Amygdala (tissue), 56 donors: ENCODE measurements around the gene ST6GAL1.
"Not testable (repeated sequence)": the region's sequence is repeated elsewhere in the genome, so short reads cannot be mapped to it uniquely, and the experiment has no call there.

Source experiments
- DNase-seq, 56 donors: peaks; one replicate each; lab custom pipeline; 2025; lab: John Stamatoyannopoulos, UW

Gene ST6GAL1

DNA sequence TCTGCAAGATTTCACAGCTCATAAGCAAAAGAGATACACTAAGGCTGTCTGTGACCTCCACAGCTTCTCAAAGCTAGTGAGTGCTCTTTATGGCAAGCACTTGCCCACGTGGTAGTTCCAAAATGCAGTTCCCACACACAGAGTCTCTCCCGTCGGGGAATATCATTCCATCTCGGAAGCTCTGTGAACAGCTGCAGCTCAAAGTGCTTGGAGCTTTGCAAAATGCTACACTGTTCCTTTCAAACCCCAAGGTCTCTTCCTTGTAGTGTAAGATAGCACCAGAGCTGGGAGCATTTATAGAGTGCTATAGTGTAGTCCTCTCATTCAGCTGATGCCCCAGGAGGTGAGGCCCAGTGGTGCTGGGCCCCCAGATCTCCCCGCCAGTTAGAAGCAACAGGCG lies 36.1 kb downstream of the ST6GAL1 start:
- no peak for DNase-seq

DNA sequence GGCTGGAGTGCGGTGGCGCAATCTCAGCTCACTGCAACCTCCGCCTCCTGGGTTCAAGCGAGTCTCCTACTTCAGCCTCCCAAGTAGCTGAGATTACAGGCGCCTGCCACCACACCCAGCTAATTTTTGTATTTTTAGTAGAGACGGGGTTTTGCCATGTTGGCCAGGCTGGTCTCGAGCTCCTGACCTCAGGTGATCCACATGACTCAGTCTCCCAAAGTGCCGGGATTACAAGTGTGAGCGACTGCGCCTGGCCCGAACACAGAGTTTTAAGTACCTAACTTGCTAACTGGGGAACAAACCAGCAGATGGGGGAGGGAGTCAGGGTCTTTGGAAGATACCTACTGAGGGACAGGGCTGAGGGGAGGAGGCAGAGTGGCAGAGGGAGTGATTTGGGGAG lies 36.9 kb downstream of the ST6GAL1 start:
- not testable (repeated sequence) for DNase-seq

DNA sequence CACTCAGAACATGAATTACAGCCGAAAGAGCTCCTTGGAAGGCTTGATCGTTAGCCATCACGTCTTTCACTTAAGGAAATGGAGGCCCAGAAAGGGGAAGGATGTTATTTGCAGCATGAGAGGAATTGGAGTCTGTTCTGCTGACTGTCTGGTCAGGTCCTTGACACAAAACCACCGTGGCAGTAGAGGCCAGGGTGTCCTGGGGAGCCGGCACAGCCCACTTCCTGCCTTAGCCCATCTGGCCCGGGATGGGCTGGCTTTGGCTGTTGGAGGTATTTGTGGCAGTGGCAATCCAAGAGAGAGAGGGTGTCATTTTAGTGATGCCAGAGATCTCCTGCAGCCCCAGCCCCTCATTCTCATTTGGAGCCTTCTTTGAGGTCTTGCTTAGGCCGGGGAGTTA lies 37.4 kb downstream of the ST6GAL1 start:
- peak in 12 of 56 donors; percentile 10 to 54 (median 22) for DNase-seq

DNA sequence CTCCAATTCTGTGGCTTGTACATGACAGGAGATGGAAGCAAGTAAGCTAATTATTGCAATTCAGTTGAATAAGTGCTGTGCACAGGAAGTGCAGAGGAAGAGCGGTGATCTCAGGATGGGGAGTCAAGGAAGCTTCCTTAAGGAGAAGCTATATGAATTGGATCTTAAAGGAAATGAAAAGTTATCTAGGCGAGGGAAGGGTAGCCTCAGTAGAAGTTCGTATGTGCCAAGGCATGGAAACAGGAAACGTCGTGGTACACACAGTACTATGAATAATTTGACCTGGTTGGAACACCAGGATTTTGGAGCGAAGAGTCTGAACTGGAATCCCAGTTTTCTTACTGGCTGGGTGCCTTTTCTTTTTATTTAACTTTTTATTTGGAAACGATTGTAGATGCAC lies 39.3 kb downstream of the ST6GAL1 start:
- no peak for DNase-seq

DNA sequence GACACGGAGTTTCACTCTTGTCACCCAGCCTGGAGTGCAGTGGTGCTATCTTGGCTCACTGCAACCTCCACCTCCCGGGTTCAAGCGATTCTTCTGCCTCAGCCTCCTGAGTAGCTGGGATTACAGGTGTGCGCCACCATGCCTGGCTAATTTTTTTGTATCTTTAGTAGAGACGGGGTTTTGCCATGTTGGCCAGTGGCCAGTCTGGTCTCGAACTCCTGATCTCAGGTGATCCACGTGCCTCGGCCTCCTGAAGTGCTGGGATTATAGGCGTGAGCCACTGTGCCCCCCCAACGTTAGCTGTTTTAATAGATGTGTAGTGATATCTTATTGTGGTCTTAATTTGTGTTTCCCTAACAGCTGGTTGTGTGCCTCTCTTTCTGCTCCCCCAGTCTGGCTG lies 40.8 kb downstream of the ST6GAL1 start:
- DNase-seq: not testable (repeated sequence)

DNA sequence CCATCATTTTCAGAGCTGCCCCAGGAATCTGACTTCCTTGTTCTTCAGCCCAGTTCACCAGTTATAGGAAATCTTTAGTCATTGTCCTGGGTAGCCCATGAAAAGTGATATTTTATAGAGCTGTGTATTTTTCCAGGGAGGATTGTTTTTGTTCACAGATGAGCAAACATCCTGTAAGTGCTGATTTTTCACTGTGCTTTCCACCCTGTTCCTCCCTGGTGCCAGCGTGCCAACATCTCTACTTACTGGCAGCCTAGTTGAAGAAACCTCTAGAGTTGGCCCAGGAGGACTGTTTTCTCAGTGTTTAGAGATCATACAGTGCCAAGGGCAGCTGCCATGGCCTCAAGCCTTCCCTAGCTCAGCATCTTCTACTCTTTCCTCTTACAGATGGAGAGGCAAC lies 41.3 kb downstream of the ST6GAL1 start:
- DNase-seq: peak in 8 of 56 donors; percentile 4 to 39 (median 22)

DNA sequence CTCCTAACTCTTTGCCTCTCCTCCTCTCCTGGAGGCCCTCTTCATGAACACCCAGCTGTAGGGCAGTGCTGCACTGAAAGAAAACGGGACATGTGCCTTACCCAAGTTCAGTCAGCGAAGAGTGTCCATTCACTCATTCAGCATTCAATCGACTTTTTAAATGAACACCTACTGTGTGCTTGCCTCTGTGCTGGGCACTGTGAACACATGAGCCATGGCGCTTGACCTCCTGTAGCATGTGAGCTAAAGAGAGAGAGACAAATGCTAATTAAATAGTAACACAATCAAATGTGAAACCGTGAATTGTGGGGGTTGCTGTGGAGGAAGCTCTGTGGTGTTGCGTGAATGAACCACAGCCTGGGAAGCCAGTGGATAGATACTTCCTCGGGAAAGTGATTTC lies 43.4 kb downstream of the ST6GAL1 start:
- no peak for DNase-seq

DNA sequence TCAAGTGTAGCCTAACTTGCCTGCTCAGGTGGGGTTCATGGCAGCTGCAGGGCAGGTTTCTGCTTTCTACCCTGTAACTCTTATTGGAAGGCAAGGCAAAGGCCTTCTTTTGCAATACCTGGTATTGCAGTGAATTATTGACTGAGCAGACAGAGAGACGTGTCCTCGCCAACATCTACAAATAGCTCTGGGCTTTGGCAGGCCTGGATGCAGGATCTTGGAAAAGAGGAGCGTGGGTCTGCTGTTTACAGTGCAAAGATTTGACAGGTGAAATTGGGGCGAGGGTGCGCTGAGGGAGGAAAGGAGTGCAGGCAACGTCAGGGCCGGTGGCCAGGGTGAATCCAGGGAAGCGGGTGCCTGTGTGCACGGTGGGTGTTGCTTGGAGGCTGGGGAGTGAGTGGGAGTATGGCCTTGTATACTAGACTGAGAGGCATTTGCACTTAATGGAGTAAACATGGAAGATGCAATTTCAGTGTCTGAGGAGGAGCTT lies 44.5 kb downstream of the ST6GAL1 start:
- DNase-seq: no peak

DNA sequence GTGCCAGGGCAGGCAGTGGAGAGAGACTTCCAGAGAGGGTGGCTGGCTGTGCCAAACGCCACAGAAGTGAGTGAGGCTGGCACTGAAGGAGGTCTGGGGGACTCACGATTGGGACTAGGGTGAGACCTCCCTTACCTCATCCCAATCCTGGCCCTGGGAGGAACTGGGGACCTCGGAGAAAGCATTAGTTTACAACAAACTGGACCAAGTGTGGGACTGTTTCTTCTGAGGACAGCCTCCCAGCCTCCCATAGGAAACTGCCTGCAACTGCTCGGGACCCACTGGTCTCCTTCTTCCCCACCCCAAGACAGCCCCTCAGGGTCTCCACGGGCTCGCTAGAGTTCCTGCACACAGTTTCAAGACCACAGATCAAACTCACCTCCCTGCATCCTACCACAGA lies 45.4 kb downstream of the ST6GAL1 start:
- DNase-seq: no peak

DNA sequence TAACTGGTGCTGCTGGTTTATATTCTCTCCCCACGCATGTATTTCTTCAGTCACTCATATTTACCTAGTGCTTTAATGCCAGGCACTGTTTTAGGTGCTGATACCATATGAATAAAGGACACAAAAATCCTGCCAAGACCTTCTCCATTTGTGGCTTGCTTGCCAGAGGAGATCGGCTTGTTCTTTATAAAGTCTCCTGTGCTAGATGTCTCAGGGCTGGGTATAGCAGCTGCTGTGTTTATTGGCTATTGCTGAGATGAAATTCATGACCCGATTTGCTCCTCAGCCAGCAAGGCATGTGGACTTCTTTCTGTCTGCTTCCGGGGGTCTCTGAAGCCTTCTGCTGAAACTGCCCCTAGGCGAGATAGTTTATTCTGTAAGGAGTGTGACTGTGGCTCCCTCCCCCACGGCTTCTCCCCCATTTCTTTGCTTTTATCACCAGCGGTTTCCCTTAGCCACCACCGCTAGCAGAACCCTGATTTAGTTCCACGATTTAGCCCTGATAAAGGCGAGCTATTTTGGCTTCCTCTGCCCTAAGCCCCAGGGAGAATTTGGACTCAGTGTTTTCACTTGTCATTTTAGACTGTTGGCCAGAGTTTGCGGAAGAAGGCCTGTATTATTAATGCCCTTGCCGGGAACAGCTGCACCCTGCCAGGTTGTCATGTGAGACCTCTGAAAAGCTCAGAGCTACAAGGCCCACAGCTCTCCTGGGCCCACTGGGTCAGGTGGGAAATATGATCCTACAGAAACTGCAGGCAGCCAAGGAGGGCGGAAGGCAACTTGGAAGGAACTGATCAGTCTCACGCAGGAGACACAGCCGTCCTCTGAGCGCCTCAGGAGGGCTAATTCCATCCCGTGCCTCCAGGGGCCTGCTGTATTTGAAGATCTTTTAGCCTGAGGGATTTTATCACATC lies 46.8 kb downstream of the ST6GAL1 start:
- DNase-seq: peak in 36 of 56 donors; percentile 9 to 66 (median 36)

DNA sequence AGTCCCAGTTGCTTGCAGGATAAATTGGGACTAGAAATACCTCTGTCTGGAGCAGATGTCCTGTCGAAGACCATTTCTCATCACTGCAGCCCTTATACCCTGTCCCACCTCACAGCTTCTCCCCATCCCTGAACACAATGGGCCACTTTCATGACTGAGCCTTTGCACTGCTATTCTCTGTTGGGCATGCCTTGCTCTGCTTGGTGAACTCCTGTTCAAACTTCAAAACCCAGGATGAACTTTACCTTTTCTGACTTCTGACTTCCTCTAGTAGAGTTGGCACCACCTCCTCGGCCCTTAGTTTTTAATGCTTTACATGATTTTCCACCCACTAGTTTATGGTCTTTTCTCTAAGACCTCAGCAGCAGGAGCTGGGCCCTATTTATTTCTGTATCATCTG lies 48.4 kb downstream of the ST6GAL1 start:
- no peak for DNase-seq

DNA sequence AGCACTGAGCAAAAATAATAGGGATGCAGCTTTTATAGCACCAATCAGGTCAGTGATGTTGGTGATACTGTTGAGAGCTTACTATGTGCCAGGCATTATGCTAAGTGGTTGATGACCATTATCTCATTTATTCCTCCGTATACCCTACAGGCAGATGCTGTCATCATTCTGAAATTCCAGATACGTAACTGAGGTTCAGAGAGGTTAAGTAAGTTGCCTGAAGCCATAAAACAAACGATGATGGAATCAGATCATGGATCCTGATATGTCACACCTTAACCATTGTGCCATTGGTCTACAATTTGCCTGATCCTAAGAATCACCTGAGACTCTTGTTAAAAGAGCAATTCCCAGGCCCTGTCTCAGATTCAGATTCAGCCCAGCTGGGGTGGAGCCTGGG lies 49.5 kb downstream of the ST6GAL1 start:
- DNase-seq: no peak

DNA sequence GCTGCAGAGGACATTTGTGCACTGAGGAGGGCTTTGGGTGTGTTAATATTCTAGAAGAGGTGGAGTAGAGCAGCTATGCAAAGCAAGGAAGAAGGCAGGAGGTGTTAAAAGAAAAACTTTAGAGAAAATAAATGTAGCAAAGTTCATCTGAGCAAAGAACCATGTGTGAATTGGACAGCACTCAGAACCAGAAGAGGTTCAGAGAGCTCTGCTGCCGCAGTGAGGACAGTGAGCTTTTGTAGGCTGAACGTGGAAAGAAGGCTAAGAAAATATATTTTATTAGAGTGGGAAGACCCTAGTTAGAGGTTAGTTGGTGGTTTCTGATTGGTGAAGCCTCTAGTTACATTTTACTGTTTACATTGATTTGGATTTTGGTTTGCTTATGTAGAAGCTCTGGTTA lies 50.7 kb downstream of the ST6GAL1 start:
- no peak for DNase-seq

DNA sequence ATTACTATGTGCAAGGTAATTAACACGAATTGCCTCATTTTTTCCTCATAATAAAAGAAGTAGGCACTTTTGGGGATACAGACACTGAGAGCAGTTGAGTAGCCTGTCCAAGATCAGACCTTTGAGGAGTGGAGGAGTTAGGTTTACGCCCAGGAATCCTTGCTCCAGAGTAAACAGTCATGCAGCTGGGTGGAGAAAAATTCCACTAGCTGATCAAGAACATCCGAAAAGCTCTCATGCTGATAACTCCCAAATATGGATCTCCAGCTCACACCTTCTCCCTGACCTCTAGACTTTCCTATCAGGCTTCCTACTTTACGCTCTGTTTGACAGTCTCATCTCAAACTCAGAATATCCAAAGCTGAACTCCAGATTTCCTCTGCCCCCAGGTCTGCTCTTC lies 53.3 kb downstream of the ST6GAL1 start:
- no peak for DNase-seq

DNA sequence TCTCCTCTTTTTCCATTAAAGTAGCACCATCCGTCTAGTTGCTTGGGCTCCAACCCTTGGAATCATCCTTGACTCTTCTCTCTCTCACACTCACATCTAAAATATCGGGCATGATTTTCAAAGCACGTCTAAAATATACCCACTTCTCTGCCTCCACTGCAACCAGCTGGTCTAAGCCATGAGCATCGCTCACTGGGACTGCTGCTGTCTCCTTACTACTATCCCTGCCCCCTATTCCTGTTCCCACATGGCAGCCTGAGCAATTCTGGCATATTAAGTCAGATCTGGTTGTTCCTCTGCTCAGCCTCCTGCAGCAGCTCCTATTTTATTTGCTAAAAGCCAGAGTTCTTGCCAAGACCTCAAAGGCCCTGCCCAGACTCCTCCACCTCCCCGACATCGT lies 53.7 kb downstream of the ST6GAL1 start:
- DNase-seq: no peak

DNA sequence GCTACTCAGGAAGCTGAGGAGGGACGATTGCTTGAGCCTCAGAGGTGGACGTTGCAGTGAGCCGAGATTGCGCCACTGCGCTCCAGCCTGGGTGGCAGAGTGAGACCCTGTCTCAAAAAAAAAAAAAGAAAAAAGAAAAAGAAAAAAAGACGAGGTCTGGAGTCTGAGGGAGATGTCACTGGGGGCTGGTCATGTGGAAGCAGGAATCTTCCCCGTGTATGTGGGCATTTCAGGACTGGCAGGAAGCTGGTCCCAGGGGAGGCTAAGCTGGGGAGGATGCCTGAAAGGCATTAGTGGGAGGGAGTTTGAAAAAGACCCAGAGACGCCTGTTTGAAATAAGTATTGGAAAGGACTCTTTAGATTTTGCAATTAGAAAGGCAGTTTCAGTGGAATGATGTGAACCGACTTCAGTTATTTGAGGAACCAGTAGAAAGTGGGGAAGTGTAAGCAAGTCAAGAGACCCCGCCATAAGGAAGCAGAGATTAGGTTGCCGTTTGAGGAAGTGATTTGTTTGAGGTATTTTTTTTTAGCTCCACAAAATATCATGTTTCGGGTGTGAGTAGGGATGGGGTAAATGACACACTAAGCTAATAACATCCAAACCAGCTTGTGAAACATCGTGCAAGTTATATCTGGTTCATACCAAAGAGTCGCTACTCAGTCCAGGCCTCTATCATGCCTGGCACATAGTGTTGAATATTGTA lies 55.5 kb downstream of the ST6GAL1 start:
- DNase-seq: peak in 1 of 56 donors; percentile 12

DNA sequence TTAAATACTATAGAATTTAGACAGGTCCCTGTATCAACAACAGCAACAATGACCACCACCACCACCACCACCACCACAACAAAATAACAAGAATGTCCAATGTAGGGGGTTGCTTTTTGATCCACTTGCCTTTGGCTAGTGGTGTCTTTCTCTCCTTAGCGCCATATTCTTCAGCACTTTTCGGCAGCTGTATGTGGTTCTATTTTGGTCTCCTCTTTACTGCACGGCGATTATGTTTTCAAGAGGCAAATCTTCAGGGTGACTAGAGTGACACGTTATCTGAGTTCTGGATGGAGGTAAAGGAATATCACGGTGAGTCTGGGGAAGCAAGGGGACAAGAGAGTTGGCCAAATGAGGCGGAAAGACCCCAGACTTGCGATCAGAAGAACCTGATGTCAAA lies 56.1 kb downstream of the ST6GAL1 start:
- DNase-seq: no peak

DNA sequence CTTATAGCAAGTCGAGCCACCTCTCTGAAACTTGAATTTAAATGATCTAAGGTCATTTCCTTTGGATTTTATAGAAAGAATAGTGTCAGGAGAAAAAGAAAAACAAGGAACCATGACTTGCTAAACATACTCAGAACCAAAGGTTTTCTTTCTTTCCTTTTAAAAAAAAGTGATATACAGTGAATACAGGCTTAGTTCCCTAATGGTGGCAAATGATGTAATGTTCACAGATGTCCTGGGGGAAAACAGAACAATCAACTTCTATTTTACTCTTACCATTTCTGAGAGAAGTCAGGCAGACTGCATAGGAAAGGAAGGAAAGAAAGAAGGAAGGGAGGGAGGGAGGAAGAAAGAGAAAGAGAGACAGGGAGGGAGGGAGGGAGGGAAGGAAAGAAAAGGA lies 56.5 kb downstream of the ST6GAL1 start:
- no peak for DNase-seq

DNA sequence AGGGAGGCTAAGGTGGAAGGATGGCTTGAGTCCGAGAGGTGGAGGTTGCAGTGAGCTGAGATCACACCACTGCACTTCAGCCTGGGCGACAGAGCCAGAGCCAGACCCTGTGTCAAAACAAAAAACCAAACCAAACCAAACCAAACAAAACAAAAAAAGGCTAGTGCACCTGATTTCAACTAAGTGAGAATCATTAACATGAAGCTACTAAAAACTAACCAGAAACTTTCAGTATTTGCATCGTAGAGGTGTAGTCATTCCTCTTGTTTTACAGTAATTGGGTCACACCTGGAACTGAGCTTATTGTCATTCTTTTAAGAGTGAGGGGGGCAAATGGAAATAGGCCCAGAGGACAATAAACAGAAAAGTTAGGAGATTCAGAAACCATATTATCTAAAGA lies 58.5 kb downstream of the ST6GAL1 start:
- DNase-seq: no peak

DNA sequence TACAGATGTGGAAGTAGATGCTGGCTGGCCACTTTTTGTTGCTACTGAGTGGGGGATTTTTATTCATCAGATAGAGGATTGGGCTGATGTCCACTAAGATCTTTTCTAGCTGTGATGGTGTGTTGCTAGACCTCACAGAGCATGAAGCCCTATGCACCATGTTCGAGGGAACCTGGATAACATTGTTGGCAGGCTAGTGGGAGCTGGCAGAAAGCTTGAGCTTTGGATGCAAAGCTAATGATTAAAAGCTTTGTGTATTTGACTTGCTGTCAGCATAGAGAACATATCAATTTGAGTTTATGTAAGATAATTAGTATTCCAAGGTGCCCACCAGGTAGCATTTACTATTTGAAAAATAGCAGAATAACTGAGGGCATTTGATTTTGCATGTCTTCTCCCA lies 59.1 kb downstream of the ST6GAL1 start:
- no peak for DNase-seq

DNA sequence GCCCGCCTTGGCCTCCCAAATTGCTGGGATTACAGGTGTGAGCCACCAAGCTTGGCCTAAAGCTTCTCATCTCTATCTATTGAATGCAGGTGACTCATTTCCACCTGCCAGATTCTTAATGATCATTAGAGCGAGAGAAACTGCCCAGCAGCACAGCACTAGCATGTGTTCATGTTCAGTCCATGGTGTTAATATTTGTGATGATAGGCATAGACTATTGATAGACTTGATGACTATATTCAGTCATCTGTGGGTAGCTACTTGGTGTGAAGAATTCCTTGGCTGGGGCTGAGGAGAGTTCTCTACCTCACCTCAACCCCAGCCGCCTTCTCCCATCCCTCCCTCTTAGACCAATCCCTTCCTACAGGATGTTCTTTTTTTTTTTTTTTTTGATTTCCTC lies 60.0 kb downstream of the ST6GAL1 start:
- DNase-seq: no peak

DNA sequence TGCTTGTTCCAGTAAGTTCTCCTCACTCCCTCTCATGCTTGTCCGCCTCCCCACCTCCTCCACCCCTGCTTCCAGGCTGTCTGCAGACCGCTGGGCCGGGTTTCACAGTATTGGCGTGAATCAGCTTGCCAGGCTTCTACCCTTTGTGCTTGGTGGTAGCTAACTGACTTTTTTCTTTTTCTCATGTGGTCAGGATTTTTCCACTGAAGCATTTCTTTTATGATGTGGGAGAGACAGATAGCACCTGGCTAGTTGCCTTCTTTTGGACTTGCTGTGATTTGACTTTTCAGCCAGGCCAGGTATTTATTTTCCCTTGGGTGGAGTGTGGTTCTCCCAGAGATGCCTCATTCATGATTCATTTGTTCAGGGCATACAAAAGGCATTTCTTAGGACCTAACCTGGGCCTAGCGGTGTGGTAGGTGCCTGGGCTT lies 60.6 kb downstream of the ST6GAL1 start:
- peak in 9 of 56 donors; percentile 10 to 37 (median 19) for DNase-seq
